Lower lobe of right lung (tissue), 2 donors: Measurements from ENCODE around the gene RNF213. TPM values are rescaled to one million over a fixed set of nuclear protein-coding genes. Genes with fewer than 3 reads are reported as not detected.

ENCODE experiments used
- ATAC-seq, 2 donors: fragments of 200-7000 bp; cut with Tn5 transposase; one replicate each; pipeline ENCODE4 v1.9.1; 2020 to 2022; ENCODE audit warnings: mild to moderate bottlenecking in 2 of 2, moderate library complexity in 2 of 2
- DNase-seq: peaks from one replicate; pipeline ENCODE4 v3.0.0-alpha.2; 2020
- H3K27ac ChIP-seq: fragments of 200-600 bp; one replicate; pipeline ENCODE4 v1.8.0; 2022
- H3K27me3 ChIP-seq: fragments of 200-600 bp; one replicate; pipeline ENCODE4 v1.8.0; 2022; ENCODE audit warnings: low read depth
- H3K36me3 ChIP-seq: fragments of 200-600 bp; one replicate; pipeline ENCODE4 v1.8.0; 2022; ENCODE audit warnings: mild to moderate bottlenecking
- H3K4me1 ChIP-seq: fragments of 200-600 bp; one replicate; pipeline ENCODE4 v1.8.0; 2022
- H3K4me3 ChIP-seq: fragments of 200-600 bp; one replicate; pipeline ENCODE4 v1.8.0; 2022; ENCODE audit warnings: mild to moderate bottlenecking
- H3K9me3 ChIP-seq: fragments of 200-600 bp; one replicate; pipeline ENCODE4 v1.8.0; 2022
- CTCF ChIP-seq: fragments of 200-600 bp; IDR thresholded peaks from one replicate; pipeline ENCODE4 v1.8.0; 2022; ENCODE audit warnings: antibody characterized with exemption, mild to moderate bottlenecking
- intact Hi-C: fragments of 100-400 bp; cut with DNase I; formaldehyde crosslinking; loops from one replicate; pipeline ENCODE4 v1.11.0; 2022
- total RNA-seq: library from RNA; stranded (reverse); fragmentation: NEBNext Ultra II Directional; extraction: Animal tissue kit (Norgen Biotek cat#: 25700); gene quantifications from one replicate; pipeline ENCODE4 v1.2.1, GENCODE V29; 2021
- donor health status: DM: no; HTN: yes; CAD: no; lungs with severe emphysema.

The RNF213 gene
- total RNA-seq, 1 donor from 2014 or later: 300 TPM

GRCh38 chr17:80225230-80225629 lies 35.4 kb upstream of the RNF213 start:
- no peaks in the 10 kb centered on the region for H3K9me3 ChIP-seq
- H3K4me3 ChIP-seq: no peak overlapping the region
- ATAC-seq: no peak
- no peak for DNase-seq
- H3K4me1 ChIP-seq: peaks cover 11% of the 10 kb centered on the region
- no peaks in the 10 kb centered on the region for H3K27me3 ChIP-seq
- intact Hi-C loops: no loop called here
- H3K36me3 ChIP-seq: peaks cover 31% of the 10 kb centered on the region
- TF ChIP-seq CTCF: no peak
- H3K27ac ChIP-seq: no peak overlapping the region

- Histone ChIP-seq H3K27ac (no peak overlapping the region), H3K4me1 (no peaks in the 10 kb centered on the region), H3K4me3 (no peak overlapping the region), H3K27me3 (no peaks in the 10 kb centered on the region), H3K9me3 (peaks cover 8% of the 10 kb centered on the region), H3K36me3 (peaks cover 37% of the 10 kb centered on the region)
- ATAC-seq: no peak
- DNase-seq: no peak
- intact Hi-C loops: no loop called here
- TF ChIP-seq CTCF: no peak
Observed at GRCh38 chr17:80227156-80227555, 33.5 kb upstream of the RNF213 start.

GRCh38 chr17:80227666-80228065 lies 33.0 kb upstream of the RNF213 start:
- DNase-seq: no peak
- no peaks in the 10 kb centered on the region for H3K27me3 ChIP-seq
- intact Hi-C loops: no loop called here
- H3K4me1 ChIP-seq: no peaks in the 10 kb centered on the region
- no peak for TF ChIP-seq CTCF
- no peak for ATAC-seq
- H3K9me3 ChIP-seq: peaks cover 13% of the 10 kb centered on the region
- no peak overlapping the region for H3K4me3 ChIP-seq
- no peak overlapping the region for H3K27ac ChIP-seq
- peaks cover 37% of the 10 kb centered on the region for H3K36me3 ChIP-seq

- peaks cover 21% of the 10 kb centered on the region for H3K9me3 ChIP-seq
- intact Hi-C loops: no loop called here
- no peak for ATAC-seq
- peaks cover 37% of the 10 kb centered on the region for H3K36me3 ChIP-seq
- no peak overlapping the region for H3K27ac ChIP-seq
- no peaks in the 10 kb centered on the region for H3K27me3 ChIP-seq
- H3K4me1 ChIP-seq: no peaks in the 10 kb centered on the region
- no peak for TF ChIP-seq CTCF
- no peak for DNase-seq
- H3K4me3 ChIP-seq: no peak overlapping the region
Observed at GRCh38 chr17:80228477-80228876, 32.2 kb upstream of the RNF213 start.

GRCh38 chr17:80229011-80229410 lies 31.6 kb upstream of the RNF213 start:
- ATAC-seq (no peak), DNase-seq (peak; percentile 7)
- H3K36me3 ChIP-seq: peaks cover 37% of the 10 kb centered on the region
- H3K27me3 ChIP-seq: no peaks in the 10 kb centered on the region
- no peaks in the 10 kb centered on the region for H3K4me1 ChIP-seq
- H3K4me3 ChIP-seq: no peak overlapping the region
- no peak for TF ChIP-seq CTCF
- H3K27ac ChIP-seq: no peak overlapping the region
- intact Hi-C loops: no loop called here
- H3K9me3 ChIP-seq: peaks cover 23% of the 10 kb centered on the region

- H3K4me1 ChIP-seq: no peaks in the 10 kb centered on the region
- ATAC-seq (no peak), DNase-seq (no peak)
- no peak overlapping the region for H3K27ac ChIP-seq
- peaks cover 54% of the 10 kb centered on the region for H3K36me3 ChIP-seq
- H3K9me3 ChIP-seq: peaks cover 23% of the 10 kb centered on the region
- no peaks in the 10 kb centered on the region for H3K27me3 ChIP-seq
- intact Hi-C loops: no loop called here
- TF ChIP-seq CTCF: no peak
- no peak overlapping the region for H3K4me3 ChIP-seq
Observed at GRCh38 chr17:80232438-80232837, 28.2 kb upstream of the RNF213 start.
